ENCODE measurements around the gene MADCAM1.
A peak's percentile ranks its signal among the peaks of the same experiment; 100 is the strongest.

MADCAM1 gene

GRCh38 chr19:488505-489417 lies 7.5 kb upstream of the MADCAM1 start:
- DNase-seq = peak; percentile 94

GRCh38 chr19:489418-490196 lies 6.7 kb upstream of the MADCAM1 start:
- peak; percentile 71 for DNase-seq

- DNase-seq = no peak
Observed at GRCh38 chr19:491146-491741, 5.0 kb upstream of the MADCAM1 start.

DNA sequence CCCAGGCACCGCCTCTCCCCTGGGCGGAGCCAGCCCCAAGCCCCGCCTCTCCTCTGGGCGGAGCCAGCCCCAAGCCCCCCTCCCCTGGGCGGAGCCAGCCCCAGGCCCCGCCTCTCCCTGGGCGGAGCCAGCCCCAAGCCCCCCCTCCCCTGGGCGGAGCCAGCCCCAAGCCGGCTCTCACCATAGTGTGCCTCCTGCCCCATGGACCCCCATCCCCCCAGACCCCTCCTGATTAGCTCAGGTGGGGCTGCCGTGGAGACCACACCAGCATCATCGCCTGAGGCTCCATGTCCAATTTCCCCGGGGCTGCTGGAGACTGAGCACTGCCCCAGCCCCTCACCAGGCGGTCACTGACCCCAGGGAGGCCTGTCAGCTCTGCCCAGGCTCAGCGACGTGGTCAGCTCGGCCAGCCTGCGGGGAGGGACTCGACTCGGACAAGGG lies 4.2 kb upstream of the MADCAM1 start:
- no peak for DNase-seq

- no peak for DNase-seq
Observed at GRCh38 chr19:493391-494170, 2.7 kb upstream of the MADCAM1 start.

GRCh38 chr19:494171-495080 lies 1.9 kb upstream of the MADCAM1 start:
- DNase-seq = no peak

DNA sequence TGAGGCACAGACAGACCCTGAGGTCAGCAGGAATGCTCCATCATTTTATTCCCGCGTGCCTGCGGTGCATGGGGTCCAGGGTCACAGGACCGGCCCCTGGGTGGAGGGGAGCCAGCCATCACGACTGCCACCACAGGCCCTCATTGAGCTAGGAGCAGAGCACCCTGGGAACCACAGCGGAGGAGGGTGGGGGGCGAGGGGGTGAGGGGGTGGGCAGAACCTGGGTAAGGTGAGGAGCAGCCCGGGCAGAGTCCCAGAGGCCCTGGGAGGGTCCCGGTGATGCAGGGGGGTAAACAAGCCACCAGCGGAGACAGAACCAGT lies 1.2 kb upstream of the MADCAM1 start:
- no peak for DNase-seq

DNA sequence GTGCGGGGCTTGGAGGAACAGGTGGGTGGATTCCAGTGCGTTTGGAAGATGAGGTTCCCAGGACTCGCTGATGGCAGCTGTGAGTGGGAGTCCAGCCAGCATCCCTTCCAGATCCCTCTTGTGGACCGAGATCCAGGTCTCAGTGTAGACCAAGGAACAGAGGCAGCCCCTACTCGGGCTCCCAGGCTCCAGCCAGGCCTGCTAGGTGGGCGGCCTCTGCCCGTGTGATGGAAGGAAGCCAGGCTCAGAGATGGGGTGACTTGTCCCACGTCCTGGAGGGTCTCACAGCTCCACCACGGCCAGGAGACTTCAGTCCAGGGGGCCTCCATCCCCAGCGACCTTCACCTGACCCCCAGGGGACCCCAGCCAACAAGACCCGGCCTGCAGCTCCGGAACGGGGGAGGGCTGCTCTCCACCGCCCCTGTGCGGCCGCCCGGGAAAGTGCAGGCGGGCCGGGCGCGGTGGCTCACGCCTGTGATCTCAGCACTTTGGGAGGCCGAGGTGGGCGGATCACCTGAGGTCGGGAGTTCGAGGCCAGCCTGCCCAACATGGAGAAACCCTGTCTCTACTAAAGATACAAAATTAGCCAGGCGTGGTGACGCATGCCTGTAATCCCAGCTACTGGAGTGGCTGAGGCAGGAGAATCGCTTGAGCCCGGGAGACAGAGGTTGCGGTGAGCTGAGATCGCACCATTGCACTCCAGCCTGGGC lies 729 bp upstream of the MADCAM1 start:
- peak; percentile 62 for DNase-seq

DNA sequence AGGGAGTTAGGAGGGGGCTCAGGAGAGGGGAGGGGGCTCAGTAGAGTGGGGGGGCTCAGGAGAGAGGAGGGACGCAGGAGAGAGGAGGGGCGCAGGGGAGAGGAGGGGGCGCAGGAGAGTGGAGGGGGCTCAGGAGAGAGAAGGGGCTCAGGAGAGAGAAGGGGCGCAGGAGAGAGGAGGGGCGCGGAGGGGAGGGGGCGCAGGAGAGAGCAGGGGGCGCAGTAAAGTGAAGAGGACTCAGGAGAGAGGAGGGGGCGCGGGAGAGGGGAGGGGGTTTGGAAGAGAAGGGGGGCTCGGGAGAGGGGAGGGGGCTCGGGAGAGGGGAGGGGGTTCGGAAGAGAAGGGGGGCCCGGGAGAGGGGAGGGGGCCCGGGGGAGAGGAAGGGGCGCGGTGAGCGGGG lies 700 bp downstream of the MADCAM1 start:
- DNase-seq = no peak

DNA sequence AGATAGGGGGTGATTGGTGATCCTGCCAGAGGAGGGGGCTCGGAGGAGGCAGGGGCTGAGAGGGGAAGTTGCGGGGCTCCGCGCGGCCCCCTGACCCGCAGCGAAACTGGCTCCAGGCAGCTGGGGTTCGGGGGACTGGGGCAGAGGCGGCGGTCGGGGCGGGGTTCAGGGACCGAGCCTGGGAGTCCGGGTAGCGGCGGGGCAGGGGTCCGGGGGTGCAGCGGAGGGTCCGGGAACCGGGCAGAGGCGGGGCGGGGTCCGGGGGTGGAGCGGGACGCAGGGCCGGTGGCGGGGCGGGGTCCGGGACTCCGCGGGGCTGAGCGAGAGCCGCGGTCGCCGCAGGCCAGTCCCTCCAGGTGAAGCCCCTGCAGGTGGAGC lies 1.2 kb downstream of the MADCAM1 start:
- DNase-seq = no peak

DNA sequence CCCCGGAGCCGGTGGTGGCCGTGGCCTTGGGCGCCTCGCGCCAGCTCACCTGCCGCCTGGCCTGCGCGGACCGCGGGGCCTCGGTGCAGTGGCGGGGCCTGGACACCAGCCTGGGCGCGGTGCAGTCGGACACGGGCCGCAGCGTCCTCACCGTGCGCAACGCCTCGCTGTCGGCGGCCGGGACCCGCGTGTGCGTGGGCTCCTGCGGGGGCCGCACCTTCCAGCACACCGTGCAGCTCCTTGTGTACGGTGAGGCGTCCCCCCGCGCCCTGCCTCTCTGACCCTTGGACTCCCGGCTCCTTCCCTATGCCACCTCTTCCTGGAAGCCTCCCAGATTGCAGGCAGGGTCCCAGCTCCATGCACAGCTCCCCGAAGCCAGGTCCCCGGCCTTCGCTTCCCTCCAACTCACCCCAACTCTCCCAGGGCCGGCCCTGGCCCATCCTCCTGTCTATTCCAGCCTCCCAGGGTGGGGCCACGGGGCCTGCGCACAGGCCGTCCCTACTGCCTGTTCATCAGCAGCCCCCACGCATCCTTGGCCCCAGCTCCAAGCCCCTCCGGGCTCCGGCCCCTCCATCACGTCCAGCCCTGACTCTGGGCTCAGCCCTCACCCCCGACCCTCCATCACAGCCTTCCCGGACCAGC lies 1.7 kb downstream of the MADCAM1 start:
- DNase-seq = no peak

GRCh38 chr19:498511-498891 lies 2.2 kb downstream of the MADCAM1 start:
- no peak for DNase-seq

DNA sequence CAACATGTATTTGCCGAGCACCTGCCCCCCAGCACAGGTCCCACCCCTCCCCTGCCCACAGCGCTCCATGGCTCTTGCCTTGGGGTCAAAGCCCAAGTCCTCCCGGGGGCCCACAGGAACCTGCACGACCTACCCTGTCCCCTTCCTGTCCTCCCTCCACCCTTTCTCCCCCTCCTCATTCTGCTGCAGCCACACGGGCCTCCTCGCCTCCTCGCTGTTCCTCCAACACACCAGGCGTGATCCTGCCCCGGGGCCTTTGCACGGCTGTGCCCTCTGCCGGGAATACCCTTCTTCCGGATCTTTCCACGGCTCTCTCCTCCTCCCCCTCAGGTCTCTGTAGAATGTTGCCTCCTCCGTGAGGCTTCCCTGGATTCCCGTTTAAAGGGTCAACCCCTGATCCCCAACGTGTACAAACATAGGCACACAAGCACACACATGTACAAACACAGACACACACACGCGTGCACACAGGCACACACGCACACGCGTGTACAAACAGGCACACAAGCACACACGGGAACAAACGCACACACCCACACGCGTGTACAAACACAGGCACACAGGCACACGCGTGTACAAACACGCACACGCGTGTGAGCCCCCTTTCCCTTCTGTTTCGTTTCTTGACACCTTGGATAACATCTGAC lies 2.8 kb downstream of the MADCAM1 start:
- DNase-seq = no peak

GRCh38 chr19:501646-502045 lies 5.4 kb downstream of the MADCAM1 start:
- no peak for DNase-seq

DNA sequence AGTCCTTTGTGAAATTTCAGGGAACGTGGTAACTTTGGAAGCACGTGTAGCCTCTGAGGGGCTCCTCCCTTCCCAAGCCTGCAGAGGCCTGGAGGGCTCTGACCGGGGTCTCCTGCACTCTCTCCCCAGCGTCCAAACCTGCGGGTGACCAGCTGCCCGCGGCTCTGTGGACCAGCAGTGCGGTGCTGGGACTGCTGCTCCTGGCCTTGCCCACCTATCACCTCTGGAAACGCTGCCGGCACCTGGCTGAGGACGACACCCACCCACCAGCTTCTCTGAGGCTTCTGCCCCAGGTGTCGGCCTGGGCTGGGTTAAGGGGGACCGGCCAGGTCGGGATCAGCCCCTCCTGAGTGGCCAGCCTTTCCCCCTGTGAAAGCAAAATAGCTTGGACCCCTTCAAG lies 8.3 kb downstream of the MADCAM1 start:
- DNase-seq = no peak

- DNase-seq = peak; percentile 100
Observed at GRCh38 chr19:506404-507285, 10.4 kb downstream of the MADCAM1 start.

DNA sequence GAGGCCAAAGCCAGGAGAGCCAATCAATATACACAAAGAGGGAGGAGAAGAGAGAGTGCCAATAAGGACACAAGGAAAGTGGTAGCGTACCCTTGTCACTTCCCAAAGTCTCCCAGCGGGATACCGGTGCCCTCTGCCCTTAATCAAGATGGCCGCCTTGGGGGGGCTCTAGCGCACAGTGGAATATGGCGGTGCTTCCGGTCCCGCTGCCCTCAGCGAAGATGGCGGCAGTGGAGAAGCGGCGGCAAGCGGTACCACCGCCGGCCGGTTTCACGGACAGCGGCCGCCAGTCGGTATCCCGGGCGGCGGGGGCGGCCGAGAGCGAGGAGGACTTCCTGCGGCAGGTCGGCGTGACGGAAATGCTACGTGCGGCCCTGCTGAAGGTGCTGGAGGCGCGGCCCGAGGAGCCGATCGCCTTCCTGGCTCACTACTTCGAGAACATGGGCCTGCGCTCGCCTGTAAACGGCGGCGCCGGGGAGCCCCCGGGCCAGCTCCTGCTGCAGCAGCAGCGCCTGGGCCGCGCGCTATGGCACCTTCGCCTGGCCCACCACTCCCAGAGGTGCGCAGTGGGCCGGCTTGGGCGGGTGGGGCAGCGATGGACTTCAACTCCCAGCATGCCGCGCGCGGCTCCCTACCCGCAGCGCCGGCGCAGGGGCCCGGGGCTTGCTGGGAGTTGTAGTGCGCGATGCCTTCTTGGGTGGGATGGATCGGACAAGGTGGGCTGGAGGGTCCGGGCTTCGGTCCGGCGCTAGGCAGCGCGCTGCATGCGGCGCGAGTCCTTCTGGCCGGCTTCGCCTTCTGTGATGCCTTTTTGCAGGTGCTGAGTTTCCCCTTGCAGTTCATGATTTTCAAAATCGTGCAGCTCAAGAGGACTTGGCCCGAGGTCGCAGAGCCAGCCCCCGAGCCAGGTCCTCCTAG lies 11.3 kb downstream of the MADCAM1 start, which contains the start of gene TPGS1:
TSS of gene TPGS1 (plus strand) at position 212 of the 918 bp plus-strand sequence. CDS start at position 222, 10 bp downstream.
- peak; percentile 100 for DNase-seq
